ENCODE data around the gene NOX5.

GRCh38 chr15:69000091-69000490 lies 14.4 kb upstream of the NOX5 start:
- TF ChIP-seq, protein P1, sequence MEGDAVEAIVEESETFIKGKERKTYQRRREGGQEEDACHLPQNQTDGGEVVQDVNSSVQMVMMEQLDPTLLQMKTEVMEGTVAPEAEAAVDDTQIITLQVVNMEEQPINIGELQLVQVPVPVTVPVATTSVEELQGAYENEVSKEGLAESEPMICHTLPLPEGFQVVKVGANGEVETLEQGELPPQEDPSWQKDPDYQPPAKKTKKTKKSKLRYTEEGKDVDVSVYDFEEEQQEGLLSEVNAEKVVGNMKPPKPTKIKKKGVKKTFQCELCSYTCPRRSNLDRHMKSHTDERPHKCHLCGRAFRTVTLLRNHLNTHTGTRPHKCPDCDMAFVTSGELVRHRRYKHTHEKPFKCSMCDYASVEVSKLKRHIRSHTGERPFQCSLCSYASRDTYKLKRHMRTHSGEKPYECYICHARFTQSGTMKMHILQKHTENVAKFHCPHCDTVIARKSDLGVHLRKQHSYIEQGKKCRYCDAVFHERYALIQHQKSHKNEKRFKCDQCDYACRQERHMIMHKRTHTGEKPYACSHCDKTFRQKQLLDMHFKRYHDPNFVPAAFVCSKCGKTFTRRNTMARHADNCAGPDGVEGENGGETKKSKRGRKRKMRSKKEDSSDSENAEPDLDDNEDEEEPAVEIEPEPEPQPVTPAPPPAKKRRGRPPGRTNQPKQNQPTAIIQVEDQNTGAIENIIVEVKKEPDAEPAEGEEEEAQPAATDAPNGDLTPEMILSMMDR (conservative IDR thresholded peaks at IDR 0.05 in 1 of 2, IDR thresholded peaks at IDR 0.05 in 1 of 2; ENCODE audit: low read depth in 1 of 2, low read length in 2 of 2) = no peak
- no peak for TF ChIP-seq EZH2 (IDR thresholded peaks at IDR 0.05; ENCODE audit: low read length, missing control alignments)
